Ishikawa (cell line): ENCODE measurements around the gene LONP2.

ENCODE experiments used
- CEBPB ChIP-seq: IDR thresholded peaks from 2 replicates; pipeline ENCODE4 v1.6.1; 2012
- EGR1 ChIP-seq: IDR thresholded peaks from 2 replicates; pipeline ENCODE4 v1.6.1; 2012
- EP300 ChIP-seq: IDR thresholded peaks from 2 replicates; pipeline ENCODE4 v1.6.1; 2012; ENCODE audit warnings: borderline replicate concordance
- FOXM1 ChIP-seq: IDR thresholded peaks from 2 replicates; pipeline ENCODE4 v1.6.1; 2012; ENCODE audit warnings: low read depth, borderline replicate concordance
- MAX ChIP-seq: IDR thresholded peaks from 2 replicates; pipeline ENCODE4 v1.6.1; 2012
- NFIC ChIP-seq: IDR thresholded peaks from 2 replicates; pipeline ENCODE4 v1.6.1; 2012
- RAD21 ChIP-seq: IDR thresholded peaks from 2 replicates; pipeline ENCODE4 v1.6.1; 2012; ENCODE audit warnings: low read depth
- REST ChIP-seq: IDR thresholded peaks from 2 replicates; pipeline ENCODE4 v1.6.1; 2012; ENCODE audit warnings: low read depth, mild to moderate bottlenecking
- TAF1 ChIP-seq: IDR thresholded peaks from 2 replicates; pipeline ENCODE4 v1.6.1; 2012; ENCODE audit warnings: low read depth, mild to moderate bottlenecking
- TCF12 ChIP-seq: IDR thresholded peaks from 2 replicates; pipeline ENCODE4 v1.6.1; 2012; ENCODE audit warnings: low read depth
- TEAD4 ChIP-seq: IDR thresholded peaks from 2 replicates; pipeline ENCODE4 v1.6.1; 2012
- USF1 ChIP-seq: IDR thresholded peaks from 2 replicates; pipeline ENCODE4 v1.6.1; 2012
- YY1 ChIP-seq: IDR thresholded peaks from 2 replicates; pipeline ENCODE4 v1.6.1; 2012; ENCODE audit warnings: low read depth
- ZBTB7A ChIP-seq: IDR thresholded peaks from 2 replicates; pipeline ENCODE4 v1.6.1; 2012; ENCODE audit warnings: low read depth

Gene LONP2

GRCh38 chr16:48217708-48218107, 26.4 kb upstream of the LONP2 start:
- TF ChIP-seq REST: no peak

- TF ChIP-seq TAF1: no peak
Measured at GRCh38 chr16:48218473-48218872, 25.6 kb upstream of the LONP2 start.

GRCh38 chr16:48220891-48221290, 23.2 kb upstream of the LONP2 start:
- TF ChIP-seq TCF12 (no peak), EP300 (no peak)

- TF ChIP-seq USF1: peak; percentile 61
- TF ChIP-seq MAX: no peak
- TF ChIP-seq REST: no peak
- TF ChIP-seq RAD21: no peak
Measured at GRCh38 chr16:48223490-48223889, 20.6 kb upstream of the LONP2 start.

- TF ChIP-seq FOXM1: no peak
- no peak for TF ChIP-seq TCF12
- TF ChIP-seq YY1: no peak
- TF ChIP-seq MAX: no peak
- TF ChIP-seq EP300: no peak
- no peak for TF ChIP-seq EGR1
- TF ChIP-seq ZBTB7A: no peak
- TF ChIP-seq RAD21: no peak
- no peak for TF ChIP-seq REST
- no peak for TF ChIP-seq TEAD4
- no peak for TF ChIP-seq TAF1
- no peak for TF ChIP-seq NFIC
- no peak for TF ChIP-seq CEBPB
- no peak for TF ChIP-seq USF1
Measured at GRCh38 chr16:48225456-48225855, 18.6 kb upstream of the LONP2 start.

GRCh38 chr16:48231727-48232492, 12.2 kb upstream of the LONP2 start:
- no peak for TF ChIP-seq TAF1
- TF ChIP-seq ZBTB7A: no peak
- TF ChIP-seq NFIC: no peak
- peak; percentile 38; the same call in 1 of the 2 replicates for TF ChIP-seq RAD21
- no peak for TF ChIP-seq USF1
- no peak for TF ChIP-seq REST
- TF ChIP-seq YY1: no peak
